ENCODE results near the gene AFAP1L2.

Gene AFAP1L2

DNA sequence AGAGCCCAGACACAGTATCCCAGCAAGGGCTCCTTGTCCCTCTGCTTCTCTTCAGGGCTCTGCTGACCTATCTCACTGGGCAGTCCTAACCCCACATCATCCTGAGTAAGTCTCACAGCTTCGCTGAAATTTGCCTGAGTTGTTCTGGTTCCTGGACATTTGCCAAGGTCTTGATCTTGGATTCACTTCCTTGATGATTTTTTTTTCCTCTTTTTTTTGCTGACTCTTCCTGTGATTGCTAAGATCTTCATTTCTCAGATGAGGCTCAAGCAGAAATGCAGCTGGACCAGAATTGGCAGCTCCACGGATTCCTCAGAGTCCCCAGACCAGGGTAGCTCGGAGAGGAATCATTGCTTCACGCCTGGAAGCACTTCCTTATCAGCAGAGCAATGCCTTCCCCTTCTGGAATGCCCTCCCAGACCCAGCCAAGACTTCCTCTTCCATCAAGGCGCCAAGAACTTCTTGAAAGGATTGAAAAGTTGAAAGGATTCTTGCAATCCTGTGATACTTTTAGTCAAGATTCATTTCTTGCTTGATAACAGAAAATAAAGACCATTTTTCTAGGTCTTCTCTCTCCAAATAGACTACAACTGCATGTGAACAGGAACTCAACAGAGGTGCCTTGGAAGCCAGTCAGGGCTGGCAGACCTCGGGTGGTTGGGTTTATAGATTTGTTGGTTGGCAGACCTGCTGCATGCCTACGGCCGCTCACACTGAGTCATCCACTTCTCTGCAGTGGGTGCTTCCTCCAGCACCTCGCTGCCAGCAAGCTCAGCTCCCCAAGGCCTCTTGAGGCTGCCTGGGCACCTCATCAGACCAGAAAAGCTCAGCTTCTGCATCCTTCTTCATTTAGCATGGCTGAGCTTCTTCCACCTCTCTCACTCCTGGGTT, 8.8 kb upstream of the AFAP1L2 start:
- DNase-seq, result no peak

DNA sequence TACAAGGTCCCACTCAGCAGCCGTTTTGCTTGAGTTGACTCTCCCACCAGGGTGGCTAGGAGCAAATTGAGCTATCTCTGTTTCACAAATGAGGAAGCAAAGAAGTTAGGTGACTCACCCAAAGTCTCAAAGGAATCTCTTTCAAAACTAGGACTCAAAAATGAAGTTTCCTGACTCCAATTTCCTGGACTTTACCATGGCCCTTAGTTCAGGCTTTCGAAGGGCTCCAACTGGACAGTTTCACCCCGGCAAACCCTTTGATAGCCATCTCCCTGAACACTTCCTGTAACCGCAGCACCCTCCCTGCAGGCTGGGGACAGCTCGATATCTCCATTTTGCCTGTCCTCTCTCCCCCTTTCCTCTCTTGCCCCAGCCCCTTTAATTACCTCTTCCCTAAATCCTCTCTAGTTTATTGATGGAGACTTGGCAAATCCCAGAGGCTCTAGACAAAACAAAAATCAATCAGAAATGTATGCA, 4.7 kb upstream of the AFAP1L2 start:
- DNase-seq, result no peak

DNA sequence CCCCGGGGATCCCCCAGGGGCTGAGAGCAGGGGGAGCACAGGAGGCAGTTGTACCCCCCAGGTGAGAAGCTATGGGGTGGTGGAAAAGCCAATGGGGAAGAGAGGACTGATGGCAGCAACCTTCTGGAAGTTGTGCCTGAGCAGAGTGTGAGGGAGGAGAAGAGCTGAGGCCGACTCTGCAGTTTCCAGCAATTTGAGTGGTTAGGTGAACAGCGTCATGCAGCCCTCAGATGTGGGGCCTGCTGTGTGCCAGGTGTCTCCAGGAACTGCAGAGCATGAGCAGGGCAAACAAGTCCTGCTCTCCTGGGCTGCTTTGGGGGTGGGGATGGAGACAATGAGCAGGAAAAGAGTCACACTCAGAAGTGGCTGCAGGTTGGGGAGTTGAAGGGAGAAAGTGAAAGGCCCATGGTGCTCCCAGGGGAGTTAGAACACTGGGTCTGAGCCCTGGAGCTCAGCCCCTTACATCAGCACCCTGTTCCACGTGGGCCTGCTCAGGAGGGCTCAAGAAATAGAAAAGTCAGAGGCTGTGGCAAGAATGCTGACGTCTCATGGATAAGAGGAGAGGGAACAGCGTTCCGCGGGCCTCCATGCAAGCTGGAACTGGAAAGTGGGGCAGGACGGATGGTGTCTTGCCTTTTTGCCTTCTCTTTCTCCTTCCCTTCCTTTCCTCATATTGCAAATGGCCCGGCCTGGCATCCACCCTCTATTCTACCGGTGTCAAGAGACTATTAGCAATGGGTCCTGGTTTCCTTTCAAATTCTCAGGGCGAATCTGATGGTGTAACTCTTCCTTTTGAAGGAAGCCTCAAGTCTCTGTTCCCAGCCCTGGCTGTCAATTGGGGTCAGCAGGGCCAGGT, 4.0 kb upstream of the AFAP1L2 start:
- DNase-seq, result peak; percentile 9

DNA sequence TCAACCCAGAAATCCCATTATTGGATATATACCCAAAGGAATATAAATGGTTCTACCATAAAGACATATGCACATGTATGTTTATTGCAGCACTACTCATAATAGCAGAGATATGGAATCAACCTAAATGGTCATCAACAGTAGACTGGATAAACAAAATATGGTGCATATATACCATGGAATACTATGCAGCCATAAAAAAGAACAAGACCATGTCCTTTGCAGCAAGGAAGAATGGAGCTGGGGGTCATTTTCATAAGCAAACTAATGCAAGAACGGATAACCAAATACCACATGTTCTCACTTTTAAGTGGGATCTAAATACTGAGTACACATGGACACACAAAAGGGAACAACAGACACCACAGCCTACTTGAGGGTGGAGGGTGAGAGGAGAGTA, 2.2 kb upstream of the AFAP1L2 start:
- no peak for DNase-seq

DNA sequence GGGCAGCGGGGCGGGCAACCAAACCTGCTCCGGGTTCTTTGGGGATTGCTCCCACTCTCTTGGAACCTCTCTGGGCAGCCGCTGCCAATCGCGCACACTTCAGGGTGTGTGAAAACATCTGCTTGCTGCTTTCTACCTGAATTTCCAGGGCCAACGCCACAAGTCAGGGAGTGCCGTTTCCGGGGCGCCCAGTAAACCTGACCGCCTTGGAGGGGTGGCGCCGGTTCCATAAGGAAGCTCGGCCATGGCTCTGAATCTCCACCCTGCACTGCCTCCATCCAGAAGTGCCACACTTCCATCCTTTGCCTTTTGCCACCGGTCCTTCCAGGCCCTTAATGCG, 679 bp upstream of the AFAP1L2 start:
- DNase-seq, result no peak

DNA sequence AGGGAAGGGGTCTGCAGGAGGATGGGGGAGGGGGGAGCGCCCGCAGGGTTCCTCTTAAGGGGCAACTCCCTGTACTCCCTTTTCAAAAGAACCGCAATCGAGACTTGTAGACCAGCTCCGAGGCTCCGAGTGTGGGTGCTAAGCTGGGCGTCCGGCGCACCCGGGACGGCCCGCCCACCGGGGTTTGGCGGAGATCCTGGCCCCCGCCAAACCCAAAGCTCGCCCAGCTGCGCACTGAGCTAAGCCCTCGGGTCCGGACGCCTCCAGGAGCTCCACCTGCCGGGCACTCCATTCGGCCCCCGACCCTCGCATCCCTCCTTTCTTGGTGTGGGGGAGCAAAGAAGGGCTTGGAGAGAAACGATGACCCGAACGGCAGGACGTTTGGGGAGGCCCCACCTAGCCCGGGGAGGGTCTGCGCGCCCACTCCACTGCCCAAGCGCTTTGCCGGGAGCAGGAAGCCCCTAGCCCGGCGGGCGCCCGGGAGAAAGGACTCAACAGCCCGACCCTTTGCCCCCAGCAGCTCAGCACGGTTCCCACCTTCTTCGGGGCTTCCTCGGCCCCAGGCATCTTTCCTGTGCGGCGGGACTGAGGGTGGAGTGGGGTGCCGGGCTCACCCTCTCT, 651 bp downstream of the AFAP1L2 start:
- no peak for DNase-seq

DNA sequence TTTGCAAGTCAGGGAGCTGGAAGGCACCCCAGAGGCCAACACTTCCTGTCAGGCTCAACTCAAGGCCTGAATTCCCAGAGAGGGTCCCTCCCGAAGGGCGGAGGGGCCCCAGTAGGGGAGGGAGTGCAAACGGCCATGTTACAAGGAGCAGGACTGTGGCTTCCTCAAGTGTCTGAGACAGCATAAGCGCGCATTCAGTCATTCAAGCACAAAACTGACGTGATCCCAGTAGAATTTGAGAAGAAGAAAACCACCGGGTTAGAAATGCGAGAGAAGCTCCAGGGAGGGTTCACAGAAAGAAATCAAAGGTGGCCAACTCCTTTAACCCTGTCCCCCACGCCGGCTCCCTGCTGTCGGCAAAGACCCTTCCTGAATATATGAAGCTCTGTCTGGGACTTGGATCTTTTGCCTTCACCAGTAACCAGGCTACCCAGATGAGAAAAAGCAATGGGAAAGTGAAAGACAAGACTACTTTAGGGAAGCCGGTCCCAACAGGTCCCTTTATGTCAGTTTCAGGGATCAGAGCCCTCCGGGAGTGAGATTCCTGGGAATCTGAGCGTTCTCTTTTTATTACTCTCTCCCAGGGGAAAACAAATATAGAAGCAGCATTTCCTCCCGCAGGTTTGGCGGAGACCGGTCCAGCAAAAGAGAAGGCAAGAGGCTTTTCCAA, 1.3 kb downstream of the AFAP1L2 start:
- DNase-seq, result no peak

DNA sequence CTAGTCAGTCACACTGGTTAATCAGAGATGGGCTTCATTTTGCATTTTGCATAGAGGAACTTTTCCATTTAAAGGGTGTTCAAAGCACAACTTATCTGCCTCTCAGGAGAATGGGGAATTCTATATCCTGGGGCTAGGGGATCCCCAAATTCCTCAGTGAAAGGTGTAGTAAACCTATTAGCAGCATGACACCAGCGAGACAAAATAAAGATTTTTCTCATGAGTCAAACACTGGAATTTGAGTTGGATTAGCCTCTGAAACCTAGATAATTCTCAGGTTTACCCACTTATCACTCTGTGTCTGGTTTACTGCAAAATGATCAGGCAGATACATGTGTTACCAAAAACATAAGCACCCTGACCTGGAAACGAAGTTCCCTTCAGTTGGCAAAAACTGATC, 2.1 kb downstream of the AFAP1L2 start:
- no peak for DNase-seq

DNA sequence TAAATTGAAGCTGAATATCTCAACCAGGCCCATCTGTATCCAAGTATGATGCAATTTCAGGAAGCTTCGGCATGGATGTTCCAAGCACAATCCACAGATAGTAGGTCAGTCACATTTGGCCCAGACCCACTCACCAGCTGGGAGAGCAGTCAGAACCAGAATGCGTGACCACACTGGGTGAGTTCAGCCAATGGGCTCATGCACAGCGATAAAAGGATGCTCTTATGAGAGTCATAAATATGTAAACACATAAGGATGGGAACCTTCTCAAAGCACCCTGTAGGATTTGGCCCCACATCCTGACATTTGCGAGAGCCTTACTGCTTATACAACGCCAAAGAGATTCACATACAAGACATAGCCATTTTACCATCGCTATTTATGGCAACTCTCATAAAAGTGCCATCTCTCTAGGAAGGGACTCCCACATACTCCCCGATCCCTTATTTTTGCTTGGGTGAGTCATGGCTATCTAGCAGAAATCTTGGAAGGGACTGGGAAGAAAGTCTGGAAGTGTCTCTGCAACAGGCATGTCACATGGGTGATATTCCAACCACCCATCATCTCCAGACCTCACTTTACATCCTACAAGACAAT, 3.0 kb downstream of the AFAP1L2 start:
- no peak for DNase-seq

DNA sequence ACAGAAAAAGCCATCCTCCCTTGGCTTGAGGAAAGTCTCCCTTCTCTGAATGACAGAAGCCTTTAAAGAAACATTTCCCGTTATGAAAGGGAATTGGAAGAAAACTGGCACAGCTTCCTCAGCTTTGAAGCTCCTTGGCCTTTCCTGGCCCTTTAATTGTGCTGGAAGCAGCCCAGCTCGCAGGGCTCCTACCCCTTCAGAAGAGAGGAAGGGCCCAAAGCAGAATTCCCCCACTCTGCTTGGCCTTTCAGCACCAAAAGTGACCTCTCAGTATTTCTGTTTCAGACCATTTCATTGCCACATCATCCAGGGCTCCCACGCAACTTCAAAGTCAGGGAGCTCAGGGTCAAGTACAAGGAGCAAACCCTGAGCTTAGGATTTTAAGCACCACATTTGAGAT, 4.2 kb downstream of the AFAP1L2 start:
- DNase-seq, result no peak

DNA sequence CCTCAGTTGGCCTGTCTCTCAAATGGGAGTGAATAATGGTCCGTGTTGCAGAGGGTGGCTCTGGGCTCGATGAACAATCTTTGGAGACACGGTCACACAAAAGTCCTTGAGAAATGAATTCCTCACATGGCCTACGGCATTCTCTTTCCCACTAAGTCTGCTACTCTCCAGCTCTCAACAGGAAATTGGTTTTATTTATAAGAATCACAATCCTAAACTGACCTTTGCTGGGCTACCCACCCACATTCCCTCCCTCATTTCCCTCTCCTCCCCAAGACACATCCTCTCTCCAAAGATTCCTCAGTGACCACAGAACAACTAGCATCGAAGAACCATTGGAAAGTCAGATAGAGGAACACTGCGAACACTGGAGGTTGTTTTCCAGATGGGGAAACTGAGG, 4.7 kb downstream of the AFAP1L2 start:
- DNase-seq, result no peak

DNA sequence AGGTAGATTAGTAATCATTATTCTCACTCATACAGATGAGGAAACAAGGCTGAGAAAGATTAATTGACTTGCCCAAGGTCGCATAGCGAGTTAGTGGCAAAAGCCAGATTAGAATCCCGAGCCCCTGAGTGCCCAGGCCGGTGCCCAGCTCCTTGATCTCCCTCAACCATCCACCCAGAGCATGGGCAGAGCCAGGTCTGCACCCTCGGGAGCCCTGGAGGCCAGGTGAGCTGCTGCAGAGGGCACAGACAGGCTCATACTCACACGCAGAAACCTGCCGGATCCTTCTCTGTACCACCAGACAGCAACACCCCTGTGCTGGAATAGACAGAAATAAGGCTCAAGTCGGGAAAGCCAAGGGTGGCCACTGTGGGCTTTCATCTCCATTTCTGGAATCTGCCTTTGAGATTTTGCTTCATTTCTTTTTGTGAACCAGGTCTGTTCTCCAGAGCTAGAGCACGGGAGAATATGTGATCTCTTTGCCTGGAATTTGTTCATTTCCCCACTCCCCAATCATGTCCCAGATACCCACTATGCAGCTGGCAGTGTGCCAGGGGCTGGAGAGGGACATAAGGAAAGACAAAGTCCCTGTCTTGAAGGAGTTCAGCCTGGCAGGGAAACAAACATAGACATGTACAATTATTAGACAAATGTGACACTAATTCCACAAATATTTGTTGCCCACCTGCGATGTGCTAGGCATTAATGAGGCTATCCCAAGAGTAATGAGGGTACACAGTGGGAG, 5.5 kb downstream of the AFAP1L2 start:
- no peak for DNase-seq

DNA sequence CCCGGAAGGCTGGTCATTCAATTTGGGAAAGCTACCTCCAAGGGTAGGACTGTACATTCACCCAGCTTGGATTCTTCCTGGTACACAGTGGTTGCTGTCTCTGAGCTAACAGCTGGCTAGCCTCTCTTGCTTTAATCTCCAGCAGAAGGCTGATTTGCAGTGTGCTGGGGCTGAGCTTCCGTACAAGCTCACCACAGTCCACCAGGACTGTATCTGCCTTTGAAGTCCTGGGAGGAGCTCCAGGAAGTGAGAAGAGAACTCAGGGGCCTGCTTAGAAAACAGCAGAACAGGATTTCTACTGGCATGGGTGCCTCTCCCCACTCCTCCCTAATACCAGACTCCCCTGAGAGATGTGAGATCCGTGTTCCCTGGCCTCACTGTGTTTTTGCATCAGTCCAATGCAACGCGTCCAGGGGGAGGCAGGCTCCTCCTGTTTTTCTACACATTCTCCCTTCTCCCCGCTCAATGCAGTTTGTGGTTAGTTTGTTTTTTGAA, 6.6 kb downstream of the AFAP1L2 start:
- no peak for DNase-seq

DNA sequence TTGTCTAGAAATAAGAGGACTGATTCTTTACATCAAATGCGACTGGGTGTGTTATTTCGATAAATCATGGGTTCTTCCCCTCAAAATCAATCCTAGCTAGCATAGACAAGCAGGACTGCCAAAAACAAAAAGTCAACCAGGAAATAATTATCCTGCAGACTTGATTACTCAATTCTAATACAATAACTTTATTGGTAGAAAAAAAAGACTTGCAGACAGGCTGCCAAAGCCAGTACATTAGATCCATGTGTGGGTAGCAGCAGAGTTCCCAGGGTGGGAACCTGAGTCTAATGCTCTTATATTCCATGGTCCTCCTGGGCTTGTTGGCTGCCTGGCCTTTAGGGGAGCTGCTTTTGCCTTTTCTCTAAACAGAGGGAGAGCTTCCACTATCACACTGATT, 7.8 kb downstream of the AFAP1L2 start:
- no peak for DNase-seq

DNA sequence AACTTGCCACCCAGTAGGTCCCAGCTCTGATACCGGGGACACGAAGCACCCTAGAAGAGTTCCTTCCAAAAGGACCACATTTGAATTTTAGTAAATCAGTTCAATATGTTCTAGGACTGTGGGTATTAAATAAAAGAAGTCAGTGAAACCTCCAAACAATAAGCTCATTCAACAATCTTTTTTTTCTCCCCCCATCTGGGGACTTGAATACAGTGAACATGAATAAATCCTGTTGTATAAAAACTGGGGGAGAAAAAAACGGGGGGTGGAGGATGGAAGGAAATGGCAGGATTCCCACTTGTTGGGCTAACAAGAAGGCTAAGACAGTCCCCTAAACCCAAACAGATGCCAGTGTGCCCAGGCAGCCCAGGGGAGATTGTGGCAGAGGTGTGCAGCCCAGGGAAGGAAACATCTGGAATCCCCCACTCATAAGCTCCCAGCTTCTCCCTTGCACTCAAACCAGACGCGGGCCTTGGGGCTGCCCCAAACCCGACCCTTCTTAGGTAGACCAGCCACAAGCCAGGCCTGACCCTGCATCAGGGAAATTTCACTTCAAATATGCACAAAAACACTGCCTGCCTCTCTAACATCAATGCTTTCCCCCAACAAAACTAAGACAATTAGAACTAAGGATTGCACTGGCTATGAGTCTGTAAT, 8.8 kb downstream of the AFAP1L2 start:
- DNase-seq, result no peak

DNA sequence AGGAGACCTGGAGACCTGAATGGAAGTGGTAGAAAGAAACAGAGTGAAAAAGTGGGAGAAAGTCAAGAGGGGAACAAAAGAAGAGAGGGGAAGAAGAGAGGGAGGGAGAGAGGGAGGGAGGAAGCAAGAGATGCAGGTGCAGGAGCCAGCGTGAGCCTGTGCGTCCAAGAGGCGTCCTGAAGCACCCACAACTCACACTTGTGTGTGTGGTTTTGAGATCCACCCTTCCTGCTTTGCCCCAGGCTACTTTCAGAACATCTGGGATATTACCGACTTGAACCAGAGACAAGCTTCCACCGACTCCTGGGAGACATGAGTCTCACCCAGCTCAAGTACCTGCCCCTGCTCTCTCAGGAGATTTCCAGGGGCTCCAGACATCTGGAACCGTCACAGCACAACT, 9.8 kb downstream of the AFAP1L2 start:
- DNase-seq, result no peak

DNA sequence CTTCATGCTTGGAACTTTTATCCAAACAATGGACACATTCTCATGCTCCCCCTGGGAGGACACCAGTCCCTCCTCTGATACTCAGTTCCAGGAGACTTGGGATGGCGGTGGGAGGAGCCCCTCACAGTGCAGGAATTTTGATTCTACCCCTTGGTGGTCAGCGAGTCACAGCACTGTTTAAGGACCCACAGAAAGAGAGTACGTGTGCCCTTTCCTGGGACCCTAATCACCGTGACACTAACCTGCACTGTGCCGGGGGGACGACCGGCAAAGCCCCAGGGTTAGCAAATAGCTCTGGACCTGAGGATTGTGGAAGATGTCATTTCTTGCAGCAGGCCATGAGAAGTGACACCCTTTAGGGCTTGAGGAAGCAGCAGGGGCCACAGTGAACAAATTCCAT, 10.4 kb downstream of the AFAP1L2 start:
- DNase-seq, result no peak

DNA sequence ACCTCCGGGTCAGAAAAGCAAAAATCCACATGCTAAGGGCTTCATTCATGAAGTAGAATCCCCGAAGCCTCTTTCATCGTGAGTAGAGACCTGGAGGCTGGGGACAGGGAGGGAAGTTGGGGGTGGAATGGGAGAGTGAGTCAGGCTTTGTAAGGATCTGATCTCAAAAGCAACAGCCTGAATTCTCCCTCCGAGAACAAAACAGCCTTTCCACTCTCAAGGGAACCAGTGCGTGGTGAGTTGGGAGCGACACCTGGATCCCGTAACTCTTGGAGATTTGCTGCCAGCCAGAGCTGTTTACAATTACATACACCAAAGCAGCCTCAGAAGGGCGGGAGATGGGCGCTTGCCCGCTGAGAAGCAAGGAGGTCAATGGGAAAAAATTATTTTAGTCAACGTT, 10.8 kb downstream of the AFAP1L2 start:
- no peak for DNase-seq

DNA sequence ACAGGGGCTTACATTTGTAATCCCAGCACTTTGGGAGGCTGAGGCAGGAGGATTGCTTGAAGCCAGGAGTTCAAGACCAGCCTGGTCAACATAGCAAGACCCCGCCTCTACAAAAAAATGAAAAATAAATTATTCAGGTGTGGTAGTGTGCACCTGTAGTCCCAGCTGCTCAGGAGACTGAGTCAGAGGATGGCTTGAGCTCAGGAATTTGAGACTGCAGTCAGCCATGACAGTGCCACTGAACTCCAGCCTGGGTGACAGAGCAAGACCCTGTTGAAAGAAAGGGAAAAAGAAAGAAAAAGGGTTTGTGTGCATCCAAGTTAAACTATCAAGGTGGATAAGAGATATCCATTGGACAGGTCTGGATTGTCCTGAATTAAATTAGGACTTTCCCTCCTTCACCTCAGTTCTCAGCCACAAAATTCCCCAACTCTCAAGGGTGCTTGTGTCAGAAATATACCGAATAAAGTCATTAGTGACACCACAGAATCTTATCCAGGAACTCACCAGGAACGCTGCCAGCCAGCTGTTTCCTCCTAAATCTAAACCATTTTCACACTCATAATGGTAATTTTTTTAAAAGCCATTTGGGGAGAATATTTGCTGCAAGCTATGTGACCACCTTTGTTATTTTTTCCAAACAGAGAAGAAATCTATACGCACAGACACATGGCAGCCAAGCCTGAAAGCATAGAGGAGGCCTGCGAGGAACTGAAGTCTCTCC, 12.0 kb downstream of the AFAP1L2 start:
- no peak for DNase-seq

DNA sequence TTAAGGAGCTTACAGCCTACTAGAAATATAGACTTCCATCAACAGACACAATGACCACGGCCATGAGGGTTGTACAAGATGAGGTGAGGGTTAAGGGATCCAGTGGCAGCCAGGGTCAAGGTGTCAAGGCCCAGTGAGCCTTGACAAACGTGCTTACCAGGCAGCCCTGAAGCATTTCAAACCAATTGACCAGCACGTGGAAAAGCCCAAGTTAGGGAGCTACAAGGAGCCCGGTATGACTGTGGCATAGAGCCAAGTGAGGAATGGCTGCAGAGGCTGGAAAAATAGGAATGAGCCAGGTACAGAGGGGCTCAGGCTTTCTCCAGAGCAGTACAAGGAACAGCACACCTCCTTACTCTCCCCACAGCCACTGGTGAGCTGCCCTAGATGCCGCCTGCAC, 12.7 kb downstream of the AFAP1L2 start:
- no peak for DNase-seq

DNA sequence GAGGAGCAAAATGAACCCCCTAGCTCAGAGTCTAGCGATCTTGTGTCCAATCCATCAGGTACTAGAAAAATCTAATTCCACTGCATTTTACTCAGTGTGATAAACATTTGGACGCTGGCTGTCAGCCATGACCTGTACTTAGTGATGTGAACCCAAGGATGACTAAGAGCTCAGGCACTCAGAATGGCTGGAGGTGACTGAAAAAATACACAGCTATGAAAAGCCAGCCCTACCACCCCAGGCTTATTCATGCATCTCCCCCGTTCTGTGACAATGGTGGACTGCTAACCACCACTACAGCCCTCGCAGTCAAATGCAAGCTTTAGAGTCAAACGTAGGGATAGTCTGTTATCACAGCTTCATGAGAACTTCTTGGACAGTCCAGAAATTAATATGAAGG, 14.9 kb downstream of the AFAP1L2 start:
- DNase-seq, result no peak

Measured in NCI-H2107 (cell line).